Left lobe of liver (tissue), 2 donors: Measurements from ENCODE around the gene PPP3R1. TPM values are rescaled to one million over a fixed set of nuclear protein-coding genes. Genes with fewer than 3 reads are reported as not detected.

Source experiments
- ATAC-seq: fragments of 200-7000 bp; cut with Tn5 transposase; one replicate; pipeline ENCODE4 v1.9.1; 2020; ENCODE audit warnings: mild to moderate bottlenecking, moderate library complexity
- DNase-seq: peaks from one replicate; pipeline ENCODE4 v3.0.0-alpha.2; 2020; ENCODE audit warnings: low spot score
- total RNA-seq: library from RNA; stranded (reverse); gene quantifications from one replicate; pipeline ENCODE4 v1.2.1, GENCODE V29; 2021
- donor health status: DM: no; HTN: no; CAD: no; lungs with moderate emphysema.
- donor health status: DM: no; HTN: yes; CAD: no.

The PPP3R1 gene
- total RNA-seq, 1 donor from 2014 or later: 23.5 TPM

- no peak for ATAC-seq
- no peak for DNase-seq
Measured at GRCh38 chr2:68236103-68236734, 16.1 kb downstream of the PPP3R1 start.

GRCh38 chr2:68235090-68235489 lies 17.2 kb downstream of the PPP3R1 start:
- no peak for DNase-seq
- no peak for ATAC-seq

- DNase-seq (no peak), ATAC-seq (no peak)
Measured at GRCh38 chr2:68234405-68234804, 17.9 kb downstream of the PPP3R1 start.

DNA sequence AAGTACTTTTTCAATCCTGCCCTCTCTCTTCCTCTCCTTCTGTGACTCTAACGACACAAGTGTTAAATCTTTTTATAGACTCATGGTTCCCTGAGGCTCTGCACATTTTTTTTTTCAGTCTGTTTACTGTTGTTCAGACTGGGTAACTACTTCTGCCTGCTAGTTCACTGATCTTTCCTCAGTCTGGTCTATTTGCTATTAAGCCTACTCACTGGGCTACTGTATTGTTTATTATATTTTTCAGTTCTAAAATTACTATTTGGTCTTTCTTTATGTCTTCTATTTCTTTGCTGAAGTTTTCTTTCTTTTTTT lies 21.3 kb downstream of the PPP3R1 start:
- DNase-seq (no peak), ATAC-seq (peak; percentile 20)

DNA sequence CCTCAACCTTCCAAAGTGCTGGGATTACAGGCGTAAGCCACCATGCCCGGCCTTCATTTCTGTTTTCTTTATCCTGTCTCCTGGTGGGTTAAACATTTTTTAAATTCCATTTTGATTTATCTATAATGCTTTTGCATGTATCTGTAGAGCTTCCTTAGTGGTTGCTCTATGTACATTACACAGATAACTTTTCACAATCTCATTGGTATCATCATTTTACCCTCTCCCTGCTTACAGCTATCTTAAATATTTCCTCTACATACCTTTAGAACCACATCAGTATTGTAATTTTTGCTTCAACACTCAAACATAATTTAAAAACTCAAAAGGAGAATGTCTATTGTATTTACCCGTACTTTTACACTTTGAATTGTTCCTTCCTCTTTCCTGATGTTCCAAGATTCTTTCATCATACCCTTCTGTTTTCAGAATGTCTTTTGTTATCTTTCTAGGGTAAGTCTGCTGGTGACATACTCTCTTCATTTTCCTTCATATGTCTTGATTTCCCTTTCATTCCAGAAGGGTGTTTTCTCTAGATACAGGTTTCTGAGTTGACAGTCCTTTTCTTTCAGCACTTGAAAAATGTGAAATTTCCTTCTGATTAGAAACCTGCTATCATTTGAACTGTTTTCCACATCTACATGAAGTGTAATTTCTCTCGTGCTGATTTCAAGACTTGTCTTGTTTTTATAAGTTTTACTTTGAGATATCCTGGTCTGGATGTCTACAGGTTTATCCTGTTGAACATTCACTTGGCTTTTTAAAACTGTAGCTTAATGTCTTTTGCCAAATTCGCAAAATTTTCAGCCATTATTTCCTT lies 21.9 kb downstream of the PPP3R1 start:
- no peak for ATAC-seq
- DNase-seq: no peak

DNA sequence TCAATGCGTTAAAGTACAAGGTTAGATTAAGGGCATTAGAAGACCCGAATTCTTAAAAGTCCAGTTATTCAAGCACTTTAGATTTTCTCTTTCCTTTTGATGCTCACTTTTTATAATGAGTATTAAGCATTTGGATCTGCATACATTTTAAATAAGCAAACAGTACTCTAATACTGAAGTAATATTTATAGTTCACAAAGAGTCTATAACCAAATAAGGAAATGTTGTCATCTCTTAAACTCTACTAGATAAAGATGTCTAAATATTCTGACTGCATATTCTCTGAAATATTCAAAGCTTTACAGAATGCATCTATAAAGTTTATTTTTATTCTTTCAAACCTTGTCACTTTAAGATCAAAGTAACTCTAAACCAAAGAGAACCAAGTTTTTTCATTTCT lies 25.5 kb downstream of the PPP3R1 start:
- ATAC-seq (no peak), DNase-seq (no peak)

DNA sequence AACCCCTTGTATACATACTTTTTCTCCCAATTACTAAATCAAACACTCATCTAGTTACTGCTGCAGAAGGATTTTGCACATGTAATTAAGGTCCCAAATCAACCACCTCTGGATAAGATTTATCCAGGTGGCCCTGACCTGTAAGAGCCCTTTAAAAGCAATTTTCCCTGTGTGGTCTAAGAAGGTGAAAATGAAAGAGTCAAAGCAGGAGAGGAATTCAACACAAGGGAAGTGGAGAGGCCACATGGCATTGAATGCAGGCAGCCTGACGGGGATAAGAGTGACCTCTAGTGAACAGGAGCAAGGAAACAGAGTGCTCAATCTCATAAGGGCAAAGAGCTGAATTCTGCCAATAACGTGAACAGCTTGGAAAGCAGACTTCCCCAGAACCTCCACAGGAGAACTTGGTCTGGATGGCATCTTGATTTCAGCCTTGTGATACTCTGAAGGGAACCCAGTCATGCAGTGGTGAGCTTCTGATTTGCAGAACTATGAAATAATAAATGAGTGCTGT lies 27.2 kb downstream of the PPP3R1 start:
- ATAC-seq (peak; percentile 98), DNase-seq (no peak)

DNA sequence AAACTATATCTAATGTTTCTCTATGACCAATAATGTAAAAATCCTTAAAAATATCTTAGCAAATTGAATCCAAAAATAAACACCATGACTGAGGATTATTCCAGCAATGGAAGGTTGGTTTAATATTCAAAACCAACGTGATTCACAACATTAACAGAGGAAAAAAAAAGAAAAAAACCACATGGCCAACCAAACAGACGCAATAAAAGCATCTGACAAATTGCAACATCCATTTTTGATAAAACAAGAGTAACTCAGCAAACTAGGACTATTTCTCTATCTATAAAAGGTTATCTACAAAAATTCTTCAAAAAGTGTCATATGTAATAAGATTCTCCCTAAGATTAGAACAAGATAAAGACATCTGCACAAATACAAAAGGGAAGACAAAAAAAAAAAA lies 28.9 kb downstream of the PPP3R1 start:
- DNase-seq (no peak), ATAC-seq (no peak)

- no peak for DNase-seq
- peak; percentile 41 for ATAC-seq
Measured at GRCh38 chr2:68222287-68222686, 30.0 kb downstream of the PPP3R1 start.

DNA sequence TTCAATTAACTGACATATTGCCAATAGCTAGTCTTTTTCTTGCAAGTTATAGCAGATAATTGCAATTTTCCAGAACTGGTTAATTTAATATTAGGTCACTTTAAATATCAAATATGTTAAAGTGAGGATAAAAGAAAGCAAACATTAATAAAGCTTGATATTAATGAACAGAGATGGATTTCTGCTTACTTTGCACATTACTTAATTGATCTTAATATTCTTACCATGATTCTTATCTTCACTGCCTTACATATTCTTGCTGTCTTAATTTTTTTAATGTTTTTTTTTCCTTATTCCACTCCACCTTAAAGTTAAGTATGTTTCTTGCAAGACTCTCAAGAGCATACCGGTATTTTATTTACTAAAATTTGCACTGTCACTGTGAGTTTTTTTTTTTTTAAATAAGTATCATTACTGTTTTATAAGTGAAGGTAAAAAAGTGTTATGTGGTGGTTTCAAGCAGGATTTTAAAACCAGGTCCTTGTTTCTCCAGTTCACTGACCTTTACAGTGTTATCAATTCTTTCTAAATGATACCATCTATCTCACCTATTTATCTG lies 33.9 kb downstream of the PPP3R1 start:
- ATAC-seq: no peak
- no peak for DNase-seq

- DNase-seq (no peak), ATAC-seq (peak; percentile 60)
Measured at GRCh38 chr2:68217729-68218128, 34.6 kb downstream of the PPP3R1 start.

DNA sequence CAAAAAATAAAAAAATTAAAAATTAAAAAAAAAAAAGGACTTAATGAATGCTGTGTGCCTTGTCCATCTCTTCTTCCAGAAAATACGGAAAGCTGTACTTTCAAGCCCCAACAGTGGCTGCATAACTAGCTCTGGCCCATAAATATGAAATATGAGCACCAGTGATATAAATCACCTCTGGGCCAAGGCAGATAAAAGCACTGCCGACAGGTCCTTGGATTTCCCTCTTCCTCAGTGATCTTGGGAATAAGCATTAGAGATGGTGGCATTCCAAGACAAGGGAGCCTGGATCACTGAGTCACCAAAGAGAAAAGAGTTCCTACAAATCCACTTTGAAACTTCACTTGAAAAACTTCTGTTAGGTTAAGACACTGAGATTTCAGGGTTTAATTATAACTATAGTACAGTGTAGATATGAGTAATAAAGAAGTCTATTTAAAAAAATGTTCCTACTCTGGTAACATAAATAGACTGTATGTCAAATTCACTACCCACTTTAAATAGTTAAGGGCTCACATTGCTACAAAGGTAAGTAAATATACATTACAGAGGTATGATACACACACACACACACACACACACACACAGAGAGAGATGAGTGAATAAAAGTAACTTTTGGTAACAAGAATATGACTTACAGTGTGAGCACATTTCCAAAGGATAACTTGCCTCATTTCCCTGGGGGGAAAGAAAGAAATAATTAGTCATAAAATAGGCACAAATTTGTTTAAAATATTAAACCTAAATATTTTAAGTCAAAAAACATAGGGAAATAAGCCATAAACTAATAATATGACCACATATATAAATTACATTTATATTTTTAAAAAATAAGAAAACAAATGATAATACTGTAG lies 35.6 kb downstream of the PPP3R1 start:
- ATAC-seq: no peak

DNA sequence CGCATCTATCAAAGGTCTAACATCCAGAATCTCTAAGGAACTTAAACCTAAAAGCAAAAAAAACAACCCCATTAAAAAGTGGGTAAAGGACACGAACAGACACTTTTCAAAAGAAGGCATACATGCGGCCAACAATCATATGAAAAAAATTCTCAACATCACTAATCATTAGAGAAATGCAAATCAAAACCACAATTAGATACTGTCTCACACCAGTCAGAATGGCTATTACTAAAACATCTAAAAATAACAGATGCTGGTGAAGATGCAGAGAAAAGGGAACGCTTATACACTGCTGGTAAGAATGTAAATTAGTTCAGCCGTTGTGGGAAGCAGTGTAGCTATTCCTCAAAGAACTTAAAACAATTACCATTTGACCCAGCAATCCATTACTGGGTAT lies 38.0 kb downstream of the PPP3R1 start:
- ATAC-seq (no peak), DNase-seq (no peak)

More for the DNA sequence above, 35.6 kb downstream of the PPP3R1 start:
- no peak for DNase-seq

GRCh38 chr2:68206793-68207192 lies 45.5 kb downstream of the PPP3R1 start:
- ATAC-seq (no peak), DNase-seq (no peak)

DNA sequence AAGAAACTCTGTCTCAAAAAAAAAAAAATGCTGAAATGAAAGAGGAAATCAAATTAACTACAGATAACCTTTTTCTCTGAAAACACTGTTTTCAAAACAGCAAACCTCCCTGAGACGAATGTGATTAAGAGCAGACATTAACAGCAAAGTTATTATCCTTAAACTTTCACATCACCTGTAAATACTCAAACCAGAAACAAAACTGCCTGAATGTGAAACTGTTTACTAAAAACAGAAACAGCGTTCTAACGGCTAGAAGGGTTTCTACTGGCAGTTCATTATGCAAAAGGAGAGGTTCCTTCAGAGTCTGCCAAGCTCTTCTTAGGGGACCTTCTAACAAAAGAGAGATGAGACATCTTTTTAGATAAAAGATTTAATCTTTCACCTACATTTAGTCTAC lies 48.7 kb downstream of the PPP3R1 start:
- DNase-seq (no peak), ATAC-seq (no peak)

DNA sequence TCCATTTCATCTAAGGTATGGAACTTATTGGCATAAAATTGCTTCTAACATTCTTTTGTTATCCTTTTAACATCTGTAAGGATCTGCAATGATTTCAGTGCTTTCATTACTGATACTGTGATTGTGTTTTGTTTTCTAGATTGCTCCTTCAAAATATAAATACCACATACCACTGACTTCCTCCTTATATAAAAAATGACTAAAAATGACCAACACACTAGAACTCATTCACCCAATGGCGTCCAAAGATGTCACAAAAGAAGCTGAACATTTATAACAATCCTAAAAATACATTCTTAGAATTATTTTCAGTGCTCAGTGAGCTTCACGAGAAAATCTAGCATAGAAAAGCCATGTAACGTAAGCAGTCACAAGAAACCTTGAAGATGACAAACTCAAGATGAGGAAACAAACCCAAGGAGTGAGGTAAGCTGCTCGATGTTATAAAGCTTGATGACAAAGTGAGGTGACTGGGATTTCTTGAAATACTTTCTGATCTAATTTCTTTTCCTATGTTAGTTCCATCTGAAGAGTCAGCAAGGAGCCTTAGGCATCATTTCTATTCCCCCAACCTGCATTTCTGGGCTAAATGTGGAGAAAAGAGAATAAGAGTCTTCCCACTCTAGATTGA lies 52.1 kb downstream of the PPP3R1 start:
- ATAC-seq (no peak), DNase-seq (no peak)

DNA sequence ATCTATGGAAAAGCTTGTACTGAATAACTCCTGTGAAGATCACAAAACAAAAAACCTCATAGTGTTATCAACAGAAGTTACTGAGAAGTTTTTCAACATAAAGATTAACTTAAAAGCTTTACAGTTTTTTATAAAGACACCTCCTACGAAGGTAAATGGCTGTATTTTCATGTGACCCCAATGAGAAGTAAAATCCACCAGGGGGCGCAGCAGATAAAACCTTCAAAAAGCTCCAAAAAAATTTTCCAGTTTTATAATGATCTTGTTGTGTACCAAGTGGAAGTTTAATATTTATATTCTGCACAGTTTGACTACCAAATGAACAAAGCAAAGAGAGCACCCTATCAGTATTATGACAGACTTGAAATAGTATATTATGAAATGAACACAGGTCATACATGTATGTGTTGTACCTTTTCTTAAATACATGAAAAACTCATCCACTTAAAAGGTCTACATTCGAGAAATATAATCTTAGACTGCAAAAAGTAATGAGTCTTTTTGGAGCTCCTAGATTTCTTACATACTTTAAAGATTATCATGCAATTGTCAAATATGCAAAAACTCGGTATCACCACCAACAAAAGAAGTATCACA lies 56.1 kb downstream of the PPP3R1 start:
- DNase-seq: no peak
- ATAC-seq: peak; percentile 51

- DNase-seq (no peak), ATAC-seq (no peak)
Measured at GRCh38 chr2:68195096-68195495, 57.2 kb downstream of the PPP3R1 start.

GRCh38 chr2:68193787-68194372 lies 58.5 kb downstream of the PPP3R1 start:
- DNase-seq (no peak), ATAC-seq (no peak)

DNA sequence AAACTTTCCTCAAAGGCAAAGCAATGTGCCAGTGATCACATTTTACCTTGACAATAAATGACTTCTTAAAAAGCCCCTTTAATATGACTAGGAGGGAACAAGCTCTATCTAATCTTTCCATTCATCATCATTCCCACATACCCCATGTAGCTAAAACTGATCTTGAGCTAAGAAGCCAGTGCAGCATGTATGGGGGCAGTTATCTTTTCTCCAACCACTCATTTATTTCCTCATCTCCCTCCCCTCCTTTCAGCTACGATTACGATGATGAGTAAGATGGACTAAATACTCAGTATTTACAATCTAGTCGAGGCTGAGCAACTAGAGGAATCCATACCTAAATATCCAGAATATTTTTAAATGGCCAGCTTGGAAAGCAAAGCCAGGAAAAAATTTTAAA lies 59.2 kb downstream of the PPP3R1 start:
- DNase-seq (no peak), ATAC-seq (no peak)
